ENCODE results near the gene NME7. TPM values are rescaled to one million over a fixed set of nuclear protein-coding genes. Genes with fewer than 3 reads are reported as not detected.

The NME7 gene
- total and polyA plus RNA-seq, 10 donors, result 4.0 to 22.0 (median 9.7) TPM

- Histone ChIP-seq H3K27ac (no peak overlapping the region), H3K4me3 (no peak overlapping the region), H3K4me1 (no peaks in the 10 kb centered on the region), H3K27me3 (replicated peaks in 1 of 7) (no peaks in the 10 kb centered on the region), H3K36me3 (peaks cover 0 to 9% (median 0%) of the 10 kb centered on the region in 6 donors), H3K9me3 (no peaks in the 10 kb centered on the region)
- intact Hi-C loops (cut with DNase I; ENCODE audit: low total_unique reads), result no loop called here
- 26 to 51% (median 38%) methylated on average over 3 of the region's 3 CpGs for WGBS, 5 donors
- no peak for TF ChIP-seq POLR2A (IDR thresholded peaks at IDR 0.05)
- TF ChIP-seq CTCF (IDR thresholded peaks at IDR 0.05 in 8 of 11, conservative IDR thresholded peaks at IDR 0.05 in 3 of 11), result no peak
- no peak for TF ChIP-seq POLR2AphosphoS5 (IDR thresholded peaks at IDR 0.05)
- no peak for DNase-seq
Measured at GRCh38 chr1:169217636-169218035, 150.0 kb downstream of the NME7 start.

- H3K4me3 ChIP-seq, result no peak overlapping the region
- H3K9me3 ChIP-seq, result no peaks in the 10 kb centered on the region
- WGBS, 5 donors, result 94 to 97% (median 95%) methylated on average over 4 of the region's 4 CpGs
- no peak overlapping the region for H3K27ac ChIP-seq
- intact Hi-C loops (cut with DNase I; ENCODE audit: low total_unique reads), result no loop called here
- no peak for DNase-seq
- H3K4me1 ChIP-seq, result no peaks in the 10 kb centered on the region
- H3K27me3 ChIP-seq (replicated peaks in 1 of 7), result no peaks in the 10 kb centered on the region
- TF ChIP-seq CTCF (IDR thresholded peaks at IDR 0.05 in 8 of 11, conservative IDR thresholded peaks at IDR 0.05 in 3 of 11), result no peak
- no peak for TF ChIP-seq POLR2AphosphoS5 (IDR thresholded peaks at IDR 0.05)
- TF ChIP-seq POLR2A (IDR thresholded peaks at IDR 0.05), result no peak
- peaks cover 0 to 9% (median 0%) of the 10 kb centered on the region in 6 donors for H3K36me3 ChIP-seq
Measured at GRCh38 chr1:169214598-169214997, 153.0 kb downstream of the NME7 start.

GRCh38 chr1:169212088-169212487 is 155.5 kb downstream of the NME7 start:
- H3K27me3 ChIP-seq (replicated peaks in 1 of 7), result no peaks in the 10 kb centered on the region
- H3K27ac ChIP-seq, result no peak overlapping the region
- DNase-seq, result no peak
- H3K36me3 ChIP-seq, result peaks cover 0 to 9% (median 0%) of the 10 kb centered on the region in 6 donors
- TF ChIP-seq CTCF (IDR thresholded peaks at IDR 0.05 in 8 of 11, conservative IDR thresholded peaks at IDR 0.05 in 3 of 11), result no peak
- TF ChIP-seq POLR2AphosphoS5 (IDR thresholded peaks at IDR 0.05), result no peak
- no peak for TF ChIP-seq POLR2A (IDR thresholded peaks at IDR 0.05)
- H3K9me3 ChIP-seq, result no peaks in the 10 kb centered on the region
- H3K4me3 ChIP-seq, result no peak overlapping the region
- intact Hi-C loops (cut with DNase I; ENCODE audit: low total_unique reads), result no loop called here
- H3K4me1 ChIP-seq, result no peaks in the 10 kb centered on the region

- H3K4me3 ChIP-seq, result no peak overlapping the region
- H3K9me3 ChIP-seq, result no peaks in the 10 kb centered on the region
- no peaks in the 10 kb centered on the region for H3K4me1 ChIP-seq
- no peak for DNase-seq
- TF ChIP-seq POLR2AphosphoS5 (IDR thresholded peaks at IDR 0.05), result no peak
- no peak for TF ChIP-seq POLR2A (IDR thresholded peaks at IDR 0.05)
- no peak for TF ChIP-seq CTCF (IDR thresholded peaks at IDR 0.05 in 8 of 11, conservative IDR thresholded peaks at IDR 0.05 in 3 of 11)
- no peaks in the 10 kb centered on the region for H3K27me3 ChIP-seq (replicated peaks in 1 of 7)
- no peak overlapping the region for H3K27ac ChIP-seq
- no peaks in the 10 kb centered on the region for H3K36me3 ChIP-seq
- 84 to 95% (median 89%) methylated on average over 1 of the region's 1 CpG for WGBS, 5 donors
- intact Hi-C loops (cut with DNase I; ENCODE audit: low total_unique reads), result no loop called here
Measured at GRCh38 chr1:169207797-169208520, 159.6 kb downstream of the NME7 start.
